ENCODE results near the gene MAP3K21. TPM values are rescaled to one million over a fixed set of nuclear protein-coding genes. Genes with fewer than 3 reads are reported as not detected.

Gene MAP3K21
- polyA plus RNA-seq, 1 donor from 2014 or later: 3.7 TPM

DNA sequence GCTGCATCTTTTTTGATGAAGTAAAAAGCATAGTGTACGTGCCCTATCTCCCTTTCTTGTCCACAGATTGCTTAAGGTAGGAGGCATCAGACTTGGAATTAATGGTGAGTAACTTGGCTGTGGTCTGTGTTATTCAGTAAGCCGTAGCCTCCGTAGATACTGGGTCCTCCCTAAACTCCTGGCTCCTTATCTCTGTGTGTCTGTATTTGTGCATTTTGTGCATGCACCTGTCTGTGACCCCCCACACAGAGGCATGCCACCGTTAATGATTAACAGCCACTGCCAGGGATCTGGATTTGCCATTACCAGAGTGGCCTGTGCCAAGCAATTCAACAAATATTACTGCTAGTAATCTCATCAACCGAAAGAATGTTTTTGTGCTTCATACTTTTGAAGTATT is 31.9 kb downstream of the MAP3K21 start:
- no peak overlapping the region for H3K9ac ChIP-seq (ENCODE audit: low read length)
- no peaks in the 10 kb centered on the region for H4K20me1 ChIP-seq (ENCODE audit: insufficient read depth)
- H3K79me2 ChIP-seq (replicated peaks; ENCODE audit: insufficient read depth, low read length): no peaks in the 10 kb centered on the region
- no peaks in the 10 kb centered on the region for H3K9me3 ChIP-seq (ENCODE audit: low read length)
- no peaks in the 10 kb centered on the region for H3K9me2 ChIP-seq (ENCODE audit: insufficient read depth, low read length)
- no peak overlapping the region for H3K27ac ChIP-seq (ENCODE audit: low read length)
- H3K4me3 ChIP-seq (ENCODE audit: low read length): no peak overlapping the region
- TF ChIP-seq RAD21 (conservative IDR thresholded peaks at IDR 0.05) (no peak), EP300 (conservative IDR thresholded peaks at IDR 0.05; ENCODE audit: poor library complexity, severe bottlenecking) (no peak), MXI1 (conservative IDR thresholded peaks at IDR 0.05; ENCODE audit: poor library complexity, severe bottlenecking) (no peak), POLR2AphosphoS5 (IDR thresholded peaks at IDR 0.05) (no peak), SMC3 (conservative IDR thresholded peaks at IDR 0.05; ENCODE audit: poor library complexity) (no peak), EZH2 (IDR thresholded peaks at IDR 0.05; ENCODE audit: borderline replicate concordance, insufficient read depth, low read length, poor library complexity, severe bottlenecking) (no peak), TAF1 (IDR thresholded peaks at IDR 0.05; ENCODE audit: low read depth) (no peak)
- TF ChIP-seq, protein P1, sequence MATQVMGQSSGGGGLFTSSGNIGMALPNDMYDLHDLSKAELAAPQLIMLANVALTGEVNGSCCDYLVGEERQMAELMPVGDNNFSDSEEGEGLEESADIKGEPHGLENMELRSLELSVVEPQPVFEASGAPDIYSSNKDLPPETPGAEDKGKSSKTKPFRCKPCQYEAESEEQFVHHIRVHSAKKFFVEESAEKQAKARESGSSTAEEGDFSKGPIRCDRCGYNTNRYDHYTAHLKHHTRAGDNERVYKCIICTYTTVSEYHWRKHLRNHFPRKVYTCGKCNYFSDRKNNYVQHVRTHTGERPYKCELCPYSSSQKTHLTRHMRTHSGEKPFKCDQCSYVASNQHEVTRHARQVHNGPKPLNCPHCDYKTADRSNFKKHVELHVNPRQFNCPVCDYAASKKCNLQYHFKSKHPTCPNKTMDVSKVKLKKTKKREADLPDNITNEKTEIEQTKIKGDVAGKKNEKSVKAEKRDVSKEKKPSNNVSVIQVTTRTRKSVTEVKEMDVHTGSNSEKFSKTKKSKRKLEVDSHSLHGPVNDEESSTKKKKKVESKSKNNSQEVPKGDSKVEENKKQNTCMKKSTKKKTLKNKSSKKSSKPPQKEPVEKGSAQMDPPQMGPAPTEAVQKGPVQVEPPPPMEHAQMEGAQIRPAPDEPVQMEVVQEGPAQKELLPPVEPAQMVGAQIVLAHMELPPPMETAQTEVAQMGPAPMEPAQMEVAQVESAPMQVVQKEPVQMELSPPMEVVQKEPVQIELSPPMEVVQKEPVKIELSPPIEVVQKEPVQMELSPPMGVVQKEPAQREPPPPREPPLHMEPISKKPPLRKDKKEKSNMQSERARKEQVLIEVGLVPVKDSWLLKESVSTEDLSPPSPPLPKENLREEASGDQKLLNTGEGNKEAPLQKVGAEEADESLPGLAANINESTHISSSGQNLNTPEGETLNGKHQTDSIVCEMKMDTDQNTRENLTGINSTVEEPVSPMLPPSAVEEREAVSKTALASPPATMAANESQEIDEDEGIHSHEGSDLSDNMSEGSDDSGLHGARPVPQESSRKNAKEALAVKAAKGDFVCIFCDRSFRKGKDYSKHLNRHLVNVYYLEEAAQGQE (IDR thresholded peaks at IDR 0.05; ENCODE audit: borderline replicate concordance): no peak
- TF ChIP-seq, protein P2, sequence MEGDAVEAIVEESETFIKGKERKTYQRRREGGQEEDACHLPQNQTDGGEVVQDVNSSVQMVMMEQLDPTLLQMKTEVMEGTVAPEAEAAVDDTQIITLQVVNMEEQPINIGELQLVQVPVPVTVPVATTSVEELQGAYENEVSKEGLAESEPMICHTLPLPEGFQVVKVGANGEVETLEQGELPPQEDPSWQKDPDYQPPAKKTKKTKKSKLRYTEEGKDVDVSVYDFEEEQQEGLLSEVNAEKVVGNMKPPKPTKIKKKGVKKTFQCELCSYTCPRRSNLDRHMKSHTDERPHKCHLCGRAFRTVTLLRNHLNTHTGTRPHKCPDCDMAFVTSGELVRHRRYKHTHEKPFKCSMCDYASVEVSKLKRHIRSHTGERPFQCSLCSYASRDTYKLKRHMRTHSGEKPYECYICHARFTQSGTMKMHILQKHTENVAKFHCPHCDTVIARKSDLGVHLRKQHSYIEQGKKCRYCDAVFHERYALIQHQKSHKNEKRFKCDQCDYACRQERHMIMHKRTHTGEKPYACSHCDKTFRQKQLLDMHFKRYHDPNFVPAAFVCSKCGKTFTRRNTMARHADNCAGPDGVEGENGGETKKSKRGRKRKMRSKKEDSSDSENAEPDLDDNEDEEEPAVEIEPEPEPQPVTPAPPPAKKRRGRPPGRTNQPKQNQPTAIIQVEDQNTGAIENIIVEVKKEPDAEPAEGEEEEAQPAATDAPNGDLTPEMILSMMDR (IDR thresholded peaks at IDR 0.05; ENCODE audit: poor library complexity, severe bottlenecking): no peak
- no peak overlapping the region for H3K4me2 ChIP-seq (ENCODE audit: low read length)
- no peaks in the 10 kb centered on the region for H3K36me3 ChIP-seq (ENCODE audit: insufficient read depth, low read length)
- H2AFZ ChIP-seq (ENCODE audit: low read depth, low read length): no peak overlapping the region
- no peaks in the 10 kb centered on the region for H3F3A ChIP-seq (ENCODE audit: insufficient read depth, low read length, poor library complexity, severe bottlenecking)
- H3K27me3 ChIP-seq (ENCODE audit: insufficient read depth, low read depth, low read length): no peaks in the 10 kb centered on the region

DNA sequence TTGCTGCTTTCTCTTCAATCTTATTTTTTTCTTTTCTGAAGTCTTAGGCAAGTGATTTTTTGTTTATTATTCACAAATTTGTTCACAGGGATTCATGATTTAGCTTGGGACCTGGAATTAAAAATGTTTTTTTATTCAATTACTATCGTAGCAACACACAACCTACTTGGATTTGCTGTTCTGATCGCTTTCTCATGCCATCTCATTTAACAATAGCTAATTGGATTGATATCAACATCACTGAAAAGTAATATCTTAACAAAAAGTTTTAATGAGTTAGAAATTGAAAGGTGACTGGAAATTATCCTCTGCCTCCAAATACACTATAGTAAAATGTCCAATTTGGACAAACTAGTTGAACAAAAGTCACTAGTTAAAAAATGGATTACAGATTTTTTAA is 32.4 kb downstream of the MAP3K21 start:
- no peaks in the 10 kb centered on the region for H3K9me3 ChIP-seq (ENCODE audit: low read length)
- no peaks in the 10 kb centered on the region for H3K79me2 ChIP-seq (replicated peaks; ENCODE audit: insufficient read depth, low read length)
- H3K36me3 ChIP-seq (ENCODE audit: insufficient read depth, low read length): no peaks in the 10 kb centered on the region

More for the DNA sequence above, 32.4 kb downstream of the MAP3K21 start:
- H4K20me1 ChIP-seq (ENCODE audit: insufficient read depth): no peaks in the 10 kb centered on the region
- no peak overlapping the region for H2AFZ ChIP-seq (ENCODE audit: low read depth, low read length)
- no peak for TF ChIP-seq MXI1 (conservative IDR thresholded peaks at IDR 0.05; ENCODE audit: poor library complexity, severe bottlenecking)
- TF ChIP-seq EZH2 (IDR thresholded peaks at IDR 0.05; ENCODE audit: borderline replicate concordance, insufficient read depth, low read length, poor library complexity, severe bottlenecking): no peak
- no peak for TF ChIP-seq TAF1 (IDR thresholded peaks at IDR 0.05; ENCODE audit: low read depth)
- TF ChIP-seq RAD21 (conservative IDR thresholded peaks at IDR 0.05): no peak
- TF ChIP-seq, protein P2 (IDR thresholded peaks at IDR 0.05; ENCODE audit: poor library complexity, severe bottlenecking): no peak
- no peak for TF ChIP-seq EP300 (conservative IDR thresholded peaks at IDR 0.05; ENCODE audit: poor library complexity, severe bottlenecking)
- TF ChIP-seq, protein P1 (IDR thresholded peaks at IDR 0.05; ENCODE audit: borderline replicate concordance): no peak
- no peak for TF ChIP-seq SMC3 (conservative IDR thresholded peaks at IDR 0.05; ENCODE audit: poor library complexity)
- no peak for TF ChIP-seq POLR2AphosphoS5 (IDR thresholded peaks at IDR 0.05)
- no peak overlapping the region for H3K27ac ChIP-seq (ENCODE audit: low read length)
- no peak overlapping the region for H3K4me3 ChIP-seq (ENCODE audit: low read length)
- H3K9me2 ChIP-seq (ENCODE audit: insufficient read depth, low read length): no peaks in the 10 kb centered on the region
- H3F3A ChIP-seq (ENCODE audit: insufficient read depth, low read length, poor library complexity, severe bottlenecking): no peaks in the 10 kb centered on the region
- no peak overlapping the region for H3K4me2 ChIP-seq (ENCODE audit: low read length)
- no peak overlapping the region for H3K9ac ChIP-seq (ENCODE audit: low read length)
- H3K27me3 ChIP-seq (ENCODE audit: insufficient read depth, low read depth, low read length): no peaks in the 10 kb centered on the region

All from neural cell (in vitro differentiated cells).